Ectodermal cell (in vitro differentiated cells): Measurements from ENCODE around the gene ZCCHC24.

Experiments
- H3K27ac ChIP-seq: 2 replicates; pipeline ENCODE4 v1.7.0; 2013; ENCODE audit warnings: mild to moderate bottlenecking, low read depth, low read length; ENCODE audit not compliant: insufficient read depth, poor library complexity, severe bottlenecking
- H3K27me3 ChIP-seq: 2 replicates; pipeline ENCODE4 v1.7.0; 2013; ENCODE audit warnings: mild to moderate bottlenecking, low read length; ENCODE audit not compliant: insufficient read depth, control insufficient read depth, poor library complexity, severe bottlenecking
- H3K36me3 ChIP-seq: one replicate; pipeline ENCODE4 v1.7.0; 2013; ENCODE audit warnings: low read length; ENCODE audit not compliant: control insufficient read depth, insufficient read depth
- H3K4me1 ChIP-seq: one replicate; pipeline ENCODE4 v1.7.0; 2013; ENCODE audit warnings: low read length; ENCODE audit not compliant: control insufficient read depth, insufficient read depth
- H3K4me3 ChIP-seq: 2 replicates; pipeline ENCODE4 v1.7.0; 2013; ENCODE audit warnings: low read depth, low read length, control low read depth; ENCODE audit not compliant: insufficient read depth
- H3K9me3 ChIP-seq: 2 replicates; pipeline ENCODE4 v1.7.0; 2013; ENCODE audit warnings: mild to moderate bottlenecking, low read length, moderate library complexity; ENCODE audit not compliant: control insufficient read depth
- WGBS, 2 experiments: methylation state at CpG; one replicate each; pipeline ENCODE4 v1.1.7; 2013; ENCODE audit warnings: missing lambda C conversion rate in 2 of 2; 5-methylcytosine and 5-hydroxymethylcytosine counted together

The ZCCHC24 gene

DNA sequence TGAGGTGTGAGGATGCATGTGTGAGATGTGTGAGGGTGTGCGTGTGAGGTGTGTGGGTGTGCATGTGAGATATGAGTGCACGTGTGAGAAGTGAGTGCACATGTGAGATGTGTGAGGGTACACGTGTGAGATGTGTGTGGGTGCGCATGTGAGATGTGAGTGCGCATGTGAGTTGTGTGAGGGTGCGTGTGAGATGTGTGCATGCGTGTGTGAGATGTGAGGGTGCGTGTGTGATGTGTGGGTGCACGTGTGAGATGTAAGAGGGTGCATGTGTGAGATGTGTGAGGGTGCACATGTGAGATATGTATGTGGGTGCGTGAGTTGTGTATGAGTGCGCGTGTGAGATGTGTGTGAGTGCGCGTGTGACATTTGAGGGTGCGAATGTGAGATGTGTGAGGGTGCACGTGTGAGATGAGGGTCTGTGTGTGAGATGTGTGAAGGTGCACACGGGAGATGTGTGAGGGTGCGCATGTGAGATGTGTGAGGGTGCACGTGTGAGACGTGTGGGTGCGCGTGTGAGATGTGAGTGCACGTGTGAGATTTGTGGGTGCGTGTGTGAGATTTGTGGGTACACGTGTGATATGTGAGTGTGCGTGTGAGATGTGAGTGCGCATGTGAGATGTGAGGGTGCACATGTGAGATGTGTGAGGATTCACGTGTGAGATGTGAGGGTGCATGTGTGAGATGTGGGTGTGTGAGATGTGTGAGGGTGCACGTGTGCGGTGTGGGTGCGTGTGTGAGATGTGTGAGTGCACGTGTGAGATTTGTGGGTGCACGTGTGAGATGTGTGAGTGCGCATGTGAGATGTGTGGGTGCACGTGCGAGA, 67.7 kb downstream of the ZCCHC24 start:
- Histone ChIP-seq H3K9me3 (no peaks in the 10 kb centered on the region), H3K4me3 (no peak overlapping the region), H3K27me3 (no peaks in the 10 kb centered on the region), H3K36me3 (no peaks in the 10 kb centered on the region), H3K27ac (no peak overlapping the region), H3K4me1 (peaks cover 5% of the 10 kb centered on the region)
- 92 to 93% methylated on average over 36 of the region's 36 CpGs for WGBS, 2 experiments

DNA sequence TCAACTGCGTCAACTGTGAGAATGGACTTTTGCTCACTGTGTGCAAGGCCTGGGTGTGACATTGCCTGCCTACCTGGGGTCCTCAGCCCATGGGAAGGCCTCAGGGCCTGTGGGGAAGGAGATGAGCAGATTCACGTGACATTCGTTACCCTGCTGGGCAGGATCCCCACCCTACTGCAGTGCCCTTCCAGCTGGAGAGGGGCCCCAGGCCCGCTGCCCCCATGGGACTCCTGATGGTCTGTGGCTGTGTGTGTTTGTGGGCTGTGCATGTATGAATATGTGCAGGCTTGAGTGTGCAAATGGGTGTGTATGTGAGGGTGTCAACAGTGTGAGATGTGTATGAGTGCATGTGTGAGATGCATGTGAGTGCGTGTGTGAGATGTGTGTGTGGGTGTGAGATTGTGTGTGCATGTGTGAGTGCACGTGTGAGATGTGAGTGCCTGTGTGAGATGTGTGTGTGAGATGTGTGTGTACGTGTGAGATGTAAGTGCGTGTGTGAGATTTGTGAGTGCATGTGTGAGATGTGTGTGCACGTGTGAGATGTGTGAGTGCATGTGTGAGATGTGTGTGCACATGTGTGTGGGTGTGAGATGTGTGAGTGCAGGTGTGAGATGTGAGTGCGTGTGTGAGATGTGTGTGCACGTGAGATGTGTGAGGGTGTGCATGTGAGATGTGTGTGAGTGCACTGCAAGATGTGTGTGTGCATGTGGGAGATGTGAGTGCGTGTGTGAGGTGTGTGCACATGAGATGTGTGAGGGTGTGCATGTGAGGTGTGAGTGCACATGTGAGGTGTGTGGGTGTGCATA, 68.5 kb downstream of the ZCCHC24 start:
- no peak overlapping the region for H3K4me3 ChIP-seq
- no peak overlapping the region for H3K27ac ChIP-seq
- no peaks in the 10 kb centered on the region for H3K27me3 ChIP-seq
- no peaks in the 10 kb centered on the region for H3K9me3 ChIP-seq
- WGBS, 2 experiments, result 92 to 93% methylated on average over 12 of the region's 12 CpGs
- no peaks in the 10 kb centered on the region for H3K4me1 ChIP-seq
- H3K36me3 ChIP-seq, result no peaks in the 10 kb centered on the region

- Histone ChIP-seq H3K4me1 (no peaks in the 10 kb centered on the region), H3K4me3 (no peak overlapping the region), H3K36me3 (no peaks in the 10 kb centered on the region), H3K27me3 (no peaks in the 10 kb centered on the region), H3K27ac (no peak overlapping the region), H3K9me3 (no peaks in the 10 kb centered on the region)
- 82 to 85% methylated on average over 11 of the region's 11 CpGs for WGBS, 2 experiments
These were observed 69.3 kb downstream of the ZCCHC24 start for GRCh38 chr10:79376078-79376628.

- H3K4me1 ChIP-seq, result no peaks in the 10 kb centered on the region
- no peaks in the 10 kb centered on the region for H3K9me3 ChIP-seq
- H3K27ac ChIP-seq, result no peak overlapping the region
- no peaks in the 10 kb centered on the region for H3K27me3 ChIP-seq
- no peaks in the 10 kb centered on the region for H3K36me3 ChIP-seq
- WGBS, 2 experiments, result 86 to 90% methylated on average over 6 of the region's 6 CpGs
- no peak overlapping the region for H3K4me3 ChIP-seq
These were observed 69.9 kb downstream of the ZCCHC24 start for GRCh38 chr10:79375321-79376077.

DNA sequence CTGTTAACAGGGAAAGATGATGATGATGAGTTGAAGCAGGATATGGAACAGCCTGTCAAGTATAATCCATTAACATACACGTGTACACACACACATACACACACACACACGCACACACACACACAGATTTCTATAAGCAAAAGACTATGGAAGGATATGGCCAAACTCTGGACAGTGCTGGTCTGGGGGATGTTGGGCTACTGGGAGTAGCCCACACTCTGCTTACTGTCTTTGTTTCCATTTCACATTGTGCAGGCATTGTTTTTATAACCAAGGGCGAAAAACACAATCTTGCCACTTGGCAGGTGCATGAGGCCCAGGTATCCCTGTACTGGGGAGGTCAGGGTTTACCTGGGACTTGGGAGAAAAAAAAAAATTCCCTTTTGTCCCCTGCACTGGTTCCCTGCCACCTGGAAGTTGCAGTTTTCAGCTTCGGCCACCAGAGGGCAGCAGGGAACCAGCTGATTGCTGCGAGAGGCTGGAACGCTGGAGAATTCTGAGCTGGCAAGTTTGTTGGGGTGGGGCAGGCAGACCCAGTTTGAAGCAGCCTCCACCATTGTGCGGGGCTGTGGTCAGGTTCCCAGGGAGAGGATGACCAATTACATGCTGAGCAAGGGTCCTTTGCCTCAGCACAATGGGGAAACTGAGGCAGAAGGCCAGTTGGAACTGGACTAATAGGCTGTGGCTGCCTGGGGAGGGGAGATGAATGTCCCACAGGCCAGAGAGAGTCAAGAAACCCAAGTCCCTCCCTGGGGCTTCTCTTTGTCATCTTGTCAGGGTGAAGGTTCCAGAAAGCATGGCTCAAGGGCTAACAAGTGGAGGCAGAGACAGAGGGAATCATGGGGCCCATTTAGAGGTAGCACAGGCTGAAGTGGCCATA, 70.9 kb downstream of the ZCCHC24 start:
- no peaks in the 10 kb centered on the region for H3K36me3 ChIP-seq
- H3K4me3 ChIP-seq, result no peak overlapping the region
- no peaks in the 10 kb centered on the region for H3K27me3 ChIP-seq
- no peaks in the 10 kb centered on the region for H3K4me1 ChIP-seq
- WGBS, 2 experiments, result 6% methylated on average over 7 of the region's 7 CpGs
- H3K27ac ChIP-seq, result no peak overlapping the region
- H3K9me3 ChIP-seq, result no peaks in the 10 kb centered on the region

- no peaks in the 10 kb centered on the region for H3K9me3 ChIP-seq
- no peaks in the 10 kb centered on the region for H3K27me3 ChIP-seq
- H3K4me3 ChIP-seq, result no peak overlapping the region
- H3K36me3 ChIP-seq, result no peaks in the 10 kb centered on the region
- no peak overlapping the region for H3K27ac ChIP-seq
- H3K4me1 ChIP-seq, result no peaks in the 10 kb centered on the region
- 65 to 88% methylated on average over 3 to 4 of the region's 4 CpGs for WGBS, 2 experiments
These were observed 72.6 kb downstream of the ZCCHC24 start for GRCh38 chr10:79372871-79373270.

DNA sequence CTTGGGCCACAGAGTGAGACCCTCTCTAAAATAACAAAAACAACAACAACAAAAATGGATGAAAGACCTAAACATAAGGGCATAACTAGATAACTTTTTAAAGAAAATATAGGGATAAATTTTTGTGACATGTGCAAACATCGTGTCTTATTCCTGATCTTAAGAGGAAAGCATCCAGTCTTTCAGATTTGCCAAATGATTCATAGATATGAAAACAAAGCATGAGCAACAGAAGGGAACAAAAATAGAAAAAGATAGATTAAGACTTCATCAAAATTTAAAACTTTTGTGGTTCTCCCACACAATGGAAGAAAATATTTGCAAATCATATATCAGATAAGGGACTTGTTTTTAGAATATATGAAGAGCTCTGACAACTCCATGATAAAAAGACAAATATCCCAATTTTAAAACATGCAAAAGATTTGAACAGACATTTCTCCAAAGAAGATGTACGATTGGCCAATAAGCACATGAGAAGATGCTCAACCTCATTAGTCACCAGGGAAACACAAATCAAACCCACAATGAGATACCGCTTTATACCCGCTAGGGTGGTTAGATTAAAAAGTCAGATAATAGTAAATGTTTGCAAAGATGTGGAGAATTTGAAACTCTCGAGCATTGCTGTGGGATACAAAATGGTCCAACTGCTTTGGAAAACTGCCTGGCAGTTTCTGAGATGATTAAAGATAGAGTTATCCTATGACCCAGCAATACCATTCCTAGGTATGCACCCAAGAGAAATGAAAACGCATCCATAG, 77.8 kb downstream of the ZCCHC24 start:
- 93 to 95% methylated on average over 5 to 6 of the region's 6 CpGs for WGBS, 2 experiments
- Histone ChIP-seq H3K4me1 (no peaks in the 10 kb centered on the region), H3K36me3 (no peaks in the 10 kb centered on the region), H3K4me3 (no peak overlapping the region), H3K27me3 (no peaks in the 10 kb centered on the region), H3K9me3 (no peaks in the 10 kb centered on the region), H3K27ac (no peak overlapping the region)

GRCh38 chr10:79361726-79362397, 83.6 kb downstream of the ZCCHC24 start:
- Histone ChIP-seq H3K36me3 (no peaks in the 10 kb centered on the region), H3K4me1 (no peaks in the 10 kb centered on the region), H3K27me3 (no peaks in the 10 kb centered on the region), H3K9me3 (no peaks in the 10 kb centered on the region), H3K4me3 (no peak overlapping the region), H3K27ac (no peak overlapping the region)
- WGBS, 2 experiments, result 83 to 95% methylated on average over 2 to 4 of the region's 4 CpGs
